Measurements from ENCODE around the gene COLGALT1. TPM values are rescaled to one million over a fixed set of nuclear protein-coding genes. Genes with fewer than 3 reads are reported as not detected.

The COLGALT1 gene
- total and polyA plus RNA-seq, 2 experiments from 2014 or later, result 18.2 to 63.4 TPM

DNA sequence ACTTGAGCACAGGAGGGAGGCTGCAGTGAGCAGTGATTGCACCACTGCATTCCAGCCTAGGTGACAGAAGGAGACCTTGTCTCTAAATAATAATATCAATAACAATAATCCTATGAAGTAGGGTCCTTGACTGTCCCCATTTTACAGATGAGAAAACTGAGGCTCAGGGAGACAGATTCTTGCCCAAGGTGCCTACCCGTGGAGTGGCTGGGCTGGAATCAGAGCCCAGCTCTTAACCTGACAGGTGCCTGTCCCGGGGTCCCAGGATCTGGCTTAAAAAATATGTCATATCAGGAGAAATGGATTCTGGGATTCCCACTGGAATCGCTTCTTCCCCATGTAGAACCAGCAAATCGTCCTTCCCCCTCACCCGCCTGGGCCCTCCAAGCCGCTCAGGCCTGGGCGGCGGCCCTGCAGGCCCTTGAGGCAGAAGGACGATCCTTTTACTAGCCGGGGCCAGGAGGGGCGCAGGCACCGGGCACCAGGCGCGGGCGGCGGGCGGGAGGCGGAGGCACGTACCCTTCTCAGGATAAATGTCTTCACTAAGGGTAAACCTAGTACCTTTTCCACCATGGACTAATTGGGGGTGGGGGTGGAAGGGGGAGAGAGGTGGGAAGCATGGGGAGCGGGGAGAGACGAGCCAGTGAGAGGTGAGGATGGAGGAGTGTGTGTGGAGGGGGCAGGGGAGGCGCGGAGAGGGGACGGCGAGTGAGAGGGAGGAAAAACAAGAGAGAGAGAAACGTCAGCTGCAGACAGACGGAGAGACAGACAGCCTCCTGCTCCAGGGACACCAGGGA lies 60.6 kb downstream of the COLGALT1 start:
- H3K4me1 ChIP-seq (ENCODE audit: insufficient read depth), result peaks cover 2% of the 10 kb centered on the region; the same call in 1 of the 2 replicates
- H4K20me1 ChIP-seq (replicated peaks; ENCODE audit: insufficient read depth), result no peaks in the 10 kb centered on the region
- H3K9me2 ChIP-seq (ENCODE audit: insufficient read depth), result no peaks in the 10 kb centered on the region
- ATAC-seq (peak; percentile 43), DNase-seq (ENCODE audit: low spot score) (peak; percentile 66)
- H3K36me3 ChIP-seq (ENCODE audit: insufficient read depth), result no peaks in the 10 kb centered on the region; the same call in 1 of the 2 replicates
- Mint-ChIP-seq H3K27ac (no peak overlapping the region), H3K36me3 (ENCODE audit: low read depth) (peaks cover 42% of the 10 kb centered on the region), H3K4me3 (no peak overlapping the region), H3K4me1 (peaks cover 6% of the 10 kb centered on the region; the same call in 2 of the 3 replicates), H3K9me3 (no peaks in the 10 kb centered on the region), H3K27me3 (ENCODE audit: insufficient read depth, low read depth, poor library complexity) (peaks cover 4% of the 10 kb centered on the region)
- H3K27me3 ChIP-seq (ENCODE audit: insufficient read depth), result no peaks in the 10 kb centered on the region
- H3F3A ChIP-seq (replicated peaks; ENCODE audit: low read depth), result no peaks in the 10 kb centered on the region; the same call in 1 of the 2 replicates
- no peak for TF ChIP-seq JUNB (IDR thresholded peaks at IDR 0.05; ENCODE audit: unreplicated experiment)
- no peak for TF ChIP-seq ZNF114 (CRISPR knock-in tag; IDR thresholded peaks at IDR 0.05)
- no peak for TF ChIP-seq ZNF331 (CRISPR knock-in tag; IDR thresholded peaks at IDR 0.05; ENCODE audit: low read depth)
- TF ChIP-seq EZH2 (IDR thresholded peaks at IDR 0.05; ENCODE audit: low read depth, unreplicated experiment), result no peak
- TF ChIP-seq, protein P1, sequence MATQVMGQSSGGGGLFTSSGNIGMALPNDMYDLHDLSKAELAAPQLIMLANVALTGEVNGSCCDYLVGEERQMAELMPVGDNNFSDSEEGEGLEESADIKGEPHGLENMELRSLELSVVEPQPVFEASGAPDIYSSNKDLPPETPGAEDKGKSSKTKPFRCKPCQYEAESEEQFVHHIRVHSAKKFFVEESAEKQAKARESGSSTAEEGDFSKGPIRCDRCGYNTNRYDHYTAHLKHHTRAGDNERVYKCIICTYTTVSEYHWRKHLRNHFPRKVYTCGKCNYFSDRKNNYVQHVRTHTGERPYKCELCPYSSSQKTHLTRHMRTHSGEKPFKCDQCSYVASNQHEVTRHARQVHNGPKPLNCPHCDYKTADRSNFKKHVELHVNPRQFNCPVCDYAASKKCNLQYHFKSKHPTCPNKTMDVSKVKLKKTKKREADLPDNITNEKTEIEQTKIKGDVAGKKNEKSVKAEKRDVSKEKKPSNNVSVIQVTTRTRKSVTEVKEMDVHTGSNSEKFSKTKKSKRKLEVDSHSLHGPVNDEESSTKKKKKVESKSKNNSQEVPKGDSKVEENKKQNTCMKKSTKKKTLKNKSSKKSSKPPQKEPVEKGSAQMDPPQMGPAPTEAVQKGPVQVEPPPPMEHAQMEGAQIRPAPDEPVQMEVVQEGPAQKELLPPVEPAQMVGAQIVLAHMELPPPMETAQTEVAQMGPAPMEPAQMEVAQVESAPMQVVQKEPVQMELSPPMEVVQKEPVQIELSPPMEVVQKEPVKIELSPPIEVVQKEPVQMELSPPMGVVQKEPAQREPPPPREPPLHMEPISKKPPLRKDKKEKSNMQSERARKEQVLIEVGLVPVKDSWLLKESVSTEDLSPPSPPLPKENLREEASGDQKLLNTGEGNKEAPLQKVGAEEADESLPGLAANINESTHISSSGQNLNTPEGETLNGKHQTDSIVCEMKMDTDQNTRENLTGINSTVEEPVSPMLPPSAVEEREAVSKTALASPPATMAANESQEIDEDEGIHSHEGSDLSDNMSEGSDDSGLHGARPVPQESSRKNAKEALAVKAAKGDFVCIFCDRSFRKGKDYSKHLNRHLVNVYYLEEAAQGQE (IDR thresholded peaks at IDR 0.05; ENCODE audit: unreplicated experiment), result no peak
- no peak for TF ChIP-seq STAT1 (IDR thresholded peaks at IDR 0.05; ENCODE audit: unreplicated experiment)
- TF ChIP-seq EZH2phosphoT487 (IDR thresholded peaks at IDR 0.05; ENCODE audit: unreplicated experiment), result no peak
- TF ChIP-seq, protein P2, sequence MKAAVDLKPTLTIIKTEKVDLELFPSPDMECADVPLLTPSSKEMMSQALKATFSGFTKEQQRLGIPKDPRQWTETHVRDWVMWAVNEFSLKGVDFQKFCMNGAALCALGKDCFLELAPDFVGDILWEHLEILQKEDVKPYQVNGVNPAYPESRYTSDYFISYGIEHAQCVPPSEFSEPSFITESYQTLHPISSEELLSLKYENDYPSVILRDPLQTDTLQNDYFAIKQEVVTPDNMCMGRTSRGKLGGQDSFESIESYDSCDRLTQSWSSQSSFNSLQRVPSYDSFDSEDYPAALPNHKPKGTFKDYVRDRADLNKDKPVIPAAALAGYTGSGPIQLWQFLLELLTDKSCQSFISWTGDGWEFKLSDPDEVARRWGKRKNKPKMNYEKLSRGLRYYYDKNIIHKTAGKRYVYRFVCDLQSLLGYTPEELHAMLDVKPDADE (IDR thresholded peaks at IDR 0.05), result no peak
- TF ChIP-seq CREB1 (CRISPR knock-in tag; IDR thresholded peaks at IDR 0.05; ENCODE audit: low read depth), result no peak
- TF ChIP-seq, protein P3, sequence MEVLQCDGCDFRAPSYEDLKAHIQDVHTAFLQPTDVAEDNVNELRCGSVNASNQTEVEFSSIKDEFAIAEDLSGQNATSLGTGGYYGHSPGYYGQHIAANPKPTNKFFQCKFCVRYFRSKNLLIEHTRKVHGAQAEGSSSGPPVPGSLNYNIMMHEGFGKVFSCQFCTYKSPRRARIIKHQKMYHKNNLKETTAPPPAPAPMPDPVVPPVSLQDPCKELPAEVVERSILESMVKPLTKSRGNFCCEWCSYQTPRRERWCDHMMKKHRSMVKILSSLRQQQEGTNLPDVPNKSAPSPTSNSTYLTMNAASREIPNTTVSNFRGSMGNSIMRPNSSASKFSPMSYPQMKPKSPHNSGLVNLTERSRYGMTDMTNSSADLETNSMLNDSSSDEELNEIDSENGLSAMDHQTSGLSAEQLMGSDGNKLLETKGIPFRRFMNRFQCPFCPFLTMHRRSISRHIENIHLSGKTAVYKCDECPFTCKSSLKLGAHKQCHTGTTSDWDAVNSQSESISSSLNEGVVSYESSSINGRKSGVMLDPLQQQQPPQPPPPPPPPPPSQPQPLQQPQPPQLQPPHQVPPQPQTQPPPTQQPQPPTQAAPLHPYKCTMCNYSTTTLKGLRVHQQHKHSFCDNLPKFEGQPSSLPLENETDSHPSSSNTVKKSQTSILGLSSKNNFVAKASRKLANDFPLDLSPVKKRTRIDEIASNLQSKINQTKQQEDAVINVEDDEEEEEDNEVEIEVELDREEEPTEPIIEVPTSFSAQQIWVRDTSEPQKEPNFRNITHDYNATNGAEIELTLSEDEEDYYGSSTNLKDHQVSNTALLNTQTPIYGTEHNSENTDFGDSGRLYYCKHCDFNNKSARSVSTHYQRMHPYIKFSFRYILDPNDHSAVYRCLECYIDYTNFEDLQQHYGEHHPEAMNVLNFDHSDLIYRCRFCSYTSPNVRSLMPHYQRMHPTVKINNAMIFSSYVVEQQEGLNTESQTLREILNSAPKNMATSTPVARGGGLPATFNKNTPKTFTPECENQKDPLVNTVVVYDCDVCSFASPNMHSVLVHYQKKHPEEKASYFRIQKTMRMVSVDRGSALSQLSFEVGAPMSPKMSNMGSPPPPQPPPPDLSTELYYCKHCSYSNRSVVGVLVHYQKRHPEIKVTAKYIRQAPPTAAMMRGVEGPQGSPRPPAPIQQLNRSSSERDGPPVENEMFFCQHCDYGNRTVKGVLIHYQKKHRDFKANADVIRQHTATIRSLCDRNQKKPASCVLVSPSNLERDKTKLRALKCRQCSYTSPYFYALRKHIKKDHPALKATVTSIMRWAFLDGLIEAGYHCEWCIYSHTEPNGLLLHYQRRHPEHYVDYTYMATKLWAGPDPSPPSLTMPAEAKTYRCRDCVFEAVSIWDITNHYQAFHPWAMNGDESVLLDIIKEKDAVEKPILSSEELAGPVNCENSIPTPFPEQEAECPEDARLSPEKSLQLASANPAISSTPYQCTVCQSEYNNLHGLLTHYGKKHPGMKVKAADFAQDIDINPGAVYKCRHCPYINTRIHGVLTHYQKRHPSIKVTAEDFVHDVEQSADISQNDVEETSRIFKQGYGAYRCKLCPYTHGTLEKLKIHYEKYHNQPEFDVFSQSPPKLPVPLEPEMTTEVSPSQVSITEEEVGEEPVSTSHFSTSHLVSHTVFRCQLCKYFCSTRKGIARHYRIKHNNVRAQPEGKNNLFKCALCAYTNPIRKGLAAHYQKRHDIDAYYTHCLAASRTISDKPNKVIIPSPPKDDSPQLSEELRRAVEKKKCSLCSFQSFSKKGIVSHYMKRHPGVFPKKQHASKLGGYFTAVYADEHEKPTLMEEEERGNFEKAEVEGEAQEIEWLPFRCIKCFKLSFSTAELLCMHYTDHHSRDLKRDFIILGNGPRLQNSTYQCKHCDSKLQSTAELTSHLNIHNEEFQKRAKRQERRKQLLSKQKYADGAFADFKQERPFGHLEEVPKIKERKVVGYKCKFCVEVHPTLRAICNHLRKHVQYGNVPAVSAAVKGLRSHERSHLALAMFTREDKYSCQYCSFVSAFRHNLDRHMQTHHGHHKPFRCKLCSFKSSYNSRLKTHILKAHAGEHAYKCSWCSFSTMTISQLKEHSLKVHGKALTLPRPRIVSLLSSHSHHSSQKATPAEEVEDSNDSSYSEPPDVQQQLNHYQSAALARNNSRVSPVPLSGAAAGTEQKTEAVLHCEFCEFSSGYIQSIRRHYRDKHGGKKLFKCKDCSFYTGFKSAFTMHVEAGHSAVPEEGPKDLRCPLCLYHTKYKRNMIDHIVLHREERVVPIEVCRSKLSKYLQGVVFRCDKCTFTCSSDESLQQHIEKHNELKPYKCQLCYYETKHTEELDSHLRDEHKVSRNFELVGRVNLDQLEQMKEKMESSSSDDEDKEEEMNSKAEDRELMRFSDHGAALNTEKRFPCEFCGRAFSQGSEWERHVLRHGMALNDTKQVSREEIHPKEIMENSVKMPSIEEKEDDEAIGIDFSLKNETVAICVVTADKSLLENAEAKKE (CRISPR knock-in tag; IDR thresholded peaks at IDR 0.05), result no peak
- no peak for TF ChIP-seq NANOG (IDR thresholded peaks at IDR 0.05; ENCODE audit: borderline replicate concordance)
- TF ChIP-seq POLR2AphosphoS5 (IDR thresholded peaks at IDR 0.05; ENCODE audit: low read depth), result no peak
- TF ChIP-seq, protein P4, sequence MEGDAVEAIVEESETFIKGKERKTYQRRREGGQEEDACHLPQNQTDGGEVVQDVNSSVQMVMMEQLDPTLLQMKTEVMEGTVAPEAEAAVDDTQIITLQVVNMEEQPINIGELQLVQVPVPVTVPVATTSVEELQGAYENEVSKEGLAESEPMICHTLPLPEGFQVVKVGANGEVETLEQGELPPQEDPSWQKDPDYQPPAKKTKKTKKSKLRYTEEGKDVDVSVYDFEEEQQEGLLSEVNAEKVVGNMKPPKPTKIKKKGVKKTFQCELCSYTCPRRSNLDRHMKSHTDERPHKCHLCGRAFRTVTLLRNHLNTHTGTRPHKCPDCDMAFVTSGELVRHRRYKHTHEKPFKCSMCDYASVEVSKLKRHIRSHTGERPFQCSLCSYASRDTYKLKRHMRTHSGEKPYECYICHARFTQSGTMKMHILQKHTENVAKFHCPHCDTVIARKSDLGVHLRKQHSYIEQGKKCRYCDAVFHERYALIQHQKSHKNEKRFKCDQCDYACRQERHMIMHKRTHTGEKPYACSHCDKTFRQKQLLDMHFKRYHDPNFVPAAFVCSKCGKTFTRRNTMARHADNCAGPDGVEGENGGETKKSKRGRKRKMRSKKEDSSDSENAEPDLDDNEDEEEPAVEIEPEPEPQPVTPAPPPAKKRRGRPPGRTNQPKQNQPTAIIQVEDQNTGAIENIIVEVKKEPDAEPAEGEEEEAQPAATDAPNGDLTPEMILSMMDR (conservative IDR thresholded peaks at IDR 0.05; ENCODE audit: low read depth in 2 of 2), result no peak
- H2AFZ ChIP-seq, result no peak overlapping the region
- peak overlapping the region; percentile 88 for H3K4me2 ChIP-seq
- H3K27ac ChIP-seq (ENCODE audit: low read depth), result peak overlapping the region; percentile 84
- no peaks in the 10 kb centered on the region for H3K79me2 ChIP-seq (replicated peaks; ENCODE audit: insufficient read depth)
- peak overlapping the region; percentile 73 for H3K4me3 ChIP-seq
